Activated CD8-positive, alpha-beta memory T cell treated with anti-CD3 and anti-CD28 coated beads, Interleukin-2, amount 50 U/mL, for 48 hours (primary cell): ENCODE measurements around the gene PRR36.

Experiments
- DNase-seq: peaks from one replicate; pipeline ENCODE4 v3.0.0-alpha.2; 2020

Gene PRR36

GRCh38 chr19:7858109-7858770, 15.9 kb downstream of the PRR36 start:
- no peak for DNase-seq

- DNase-seq = no peak
These were observed 16.5 kb downstream of the PRR36 start for GRCh38 chr19:7857727-7858108.

- DNase-seq = no peak
These were observed 17.2 kb downstream of the PRR36 start for GRCh38 chr19:7856679-7857663.

GRCh38 chr19:7856109-7856591, 18.0 kb downstream of the PRR36 start:
- DNase-seq = no peak

GRCh38 chr19:7855426-7856108, 18.6 kb downstream of the PRR36 start:
- no peak for DNase-seq

- DNase-seq = no peak
These were observed 20.4 kb downstream of the PRR36 start for GRCh38 chr19:7853770-7854128.

- DNase-seq = peak; percentile 92
These were observed 21.1 kb downstream of the PRR36 start for GRCh38 chr19:7852851-7853769.

- DNase-seq = no peak
These were observed 22.3 kb downstream of the PRR36 start for GRCh38 chr19:7851623-7852500.

GRCh38 chr19:7850945-7851622, 23.1 kb downstream of the PRR36 start:
- DNase-seq = no peak

- no peak for DNase-seq
These were observed 24.0 kb downstream of the PRR36 start for GRCh38 chr19:7850000-7850813.

GRCh38 chr19:7849631-7849999, 24.6 kb downstream of the PRR36 start:
- DNase-seq = no peak

- no peak for DNase-seq
These were observed 25.3 kb downstream of the PRR36 start for GRCh38 chr19:7848779-7849457.

GRCh38 chr19:7847664-7848063, 26.5 kb downstream of the PRR36 start:
- DNase-seq = no peak

- DNase-seq = no peak
These were observed 28.0 kb downstream of the PRR36 start for GRCh38 chr19:7846155-7846646.

- no peak for DNase-seq
These were observed 28.6 kb downstream of the PRR36 start for GRCh38 chr19:7845390-7846154.

- DNase-seq = no peak
These were observed 29.2 kb downstream of the PRR36 start for GRCh38 chr19:7844951-7845350.

- DNase-seq = no peak
These were observed 29.8 kb downstream of the PRR36 start for GRCh38 chr19:7844405-7844804.

GRCh38 chr19:7843521-7843920, 30.7 kb downstream of the PRR36 start:
- DNase-seq = no peak
